SU-DHL-6 (cell line): ENCODE results near the gene SPECC1.

Experiments
- EZH2phosphoT487 ChIP-seq: fragments of 200-600 bp; sonication (generic), shearing (Covaris generic); conservative IDR thresholded peaks from 2 replicates; pipeline ENCODE4 v1.6.1; 2018; ENCODE audit warnings: mild to moderate bottlenecking, antibody characterized with exemption, low read length, moderate library complexity, mixed read lengths
- TF ChIP-seq, protein P1 (sequence below): fragments of 200-600 bp; sonication (generic); IDR thresholded peaks from one replicate; pipeline ENCODE4 v1.5.1; 2017; ENCODE audit warnings: antibody characterized with exemption, mild to moderate bottlenecking, low read length, moderate library complexity; ENCODE audit not compliant: insufficient read depth, poor library complexity, severe bottlenecking

DNA sequence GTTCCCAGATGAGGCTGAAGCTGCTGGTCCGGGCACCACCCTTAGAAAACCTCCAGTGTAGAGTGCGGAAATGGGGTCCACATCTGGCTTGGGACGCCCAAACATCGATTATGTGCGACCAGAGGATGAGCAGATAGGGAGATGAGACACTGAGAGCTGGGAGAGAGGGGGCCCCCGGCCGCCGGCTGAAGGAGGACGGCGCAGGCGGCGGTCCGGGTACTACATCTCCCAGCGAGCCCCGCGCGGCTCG, 182 bp upstream of the SPECC1 start:
- TF ChIP-seq, protein P1, sequence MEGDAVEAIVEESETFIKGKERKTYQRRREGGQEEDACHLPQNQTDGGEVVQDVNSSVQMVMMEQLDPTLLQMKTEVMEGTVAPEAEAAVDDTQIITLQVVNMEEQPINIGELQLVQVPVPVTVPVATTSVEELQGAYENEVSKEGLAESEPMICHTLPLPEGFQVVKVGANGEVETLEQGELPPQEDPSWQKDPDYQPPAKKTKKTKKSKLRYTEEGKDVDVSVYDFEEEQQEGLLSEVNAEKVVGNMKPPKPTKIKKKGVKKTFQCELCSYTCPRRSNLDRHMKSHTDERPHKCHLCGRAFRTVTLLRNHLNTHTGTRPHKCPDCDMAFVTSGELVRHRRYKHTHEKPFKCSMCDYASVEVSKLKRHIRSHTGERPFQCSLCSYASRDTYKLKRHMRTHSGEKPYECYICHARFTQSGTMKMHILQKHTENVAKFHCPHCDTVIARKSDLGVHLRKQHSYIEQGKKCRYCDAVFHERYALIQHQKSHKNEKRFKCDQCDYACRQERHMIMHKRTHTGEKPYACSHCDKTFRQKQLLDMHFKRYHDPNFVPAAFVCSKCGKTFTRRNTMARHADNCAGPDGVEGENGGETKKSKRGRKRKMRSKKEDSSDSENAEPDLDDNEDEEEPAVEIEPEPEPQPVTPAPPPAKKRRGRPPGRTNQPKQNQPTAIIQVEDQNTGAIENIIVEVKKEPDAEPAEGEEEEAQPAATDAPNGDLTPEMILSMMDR: peak; percentile 78
- no peak for TF ChIP-seq EZH2phosphoT487
